ENCODE results near the gene USP25.

USP25 gene

DNA sequence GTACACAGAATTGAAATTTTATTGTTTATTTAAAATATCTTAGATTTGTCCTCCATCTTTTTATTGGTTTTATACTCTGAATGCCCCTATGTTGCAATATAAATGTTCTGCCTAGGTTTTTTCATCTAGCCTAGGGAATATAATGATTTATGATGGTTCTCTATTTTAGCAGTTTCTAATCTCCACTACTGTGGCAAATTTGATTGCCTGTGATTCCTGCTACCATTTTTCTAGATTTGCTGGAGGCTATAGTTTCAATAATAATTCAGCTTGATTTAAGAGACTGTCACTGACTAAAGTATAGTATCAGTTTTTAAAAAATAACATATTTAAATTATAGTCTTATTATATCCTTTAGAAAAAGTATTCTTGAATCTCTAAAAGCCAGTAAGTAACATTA lies 90.5 kb downstream of the USP25 start:
- DNase-seq: no peak

DNA sequence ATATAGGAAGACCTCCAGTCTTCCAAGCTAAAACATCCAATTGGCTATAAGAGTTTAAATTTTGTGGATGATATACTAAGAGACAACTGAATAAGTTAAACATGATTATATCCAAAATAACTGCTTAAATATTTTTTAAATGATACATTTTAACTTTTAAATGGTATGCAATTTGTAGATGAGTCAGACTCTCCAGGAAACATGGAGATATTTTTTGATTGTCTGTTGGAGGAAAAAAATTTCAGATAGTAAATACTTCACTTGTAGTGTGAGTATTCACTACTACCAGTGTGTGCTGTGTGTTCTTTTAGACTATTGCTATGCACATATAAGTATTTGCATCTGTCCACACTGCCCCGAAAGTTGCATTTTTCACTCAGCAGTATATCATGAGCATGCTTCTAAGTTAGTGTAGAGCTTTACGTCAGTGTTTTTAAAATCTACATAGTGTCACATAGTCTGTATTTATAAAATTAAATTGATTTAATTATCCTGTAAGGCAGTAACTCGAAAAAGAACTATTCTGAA lies 91.1 kb downstream of the USP25 start:
- no peak for DNase-seq

DNA sequence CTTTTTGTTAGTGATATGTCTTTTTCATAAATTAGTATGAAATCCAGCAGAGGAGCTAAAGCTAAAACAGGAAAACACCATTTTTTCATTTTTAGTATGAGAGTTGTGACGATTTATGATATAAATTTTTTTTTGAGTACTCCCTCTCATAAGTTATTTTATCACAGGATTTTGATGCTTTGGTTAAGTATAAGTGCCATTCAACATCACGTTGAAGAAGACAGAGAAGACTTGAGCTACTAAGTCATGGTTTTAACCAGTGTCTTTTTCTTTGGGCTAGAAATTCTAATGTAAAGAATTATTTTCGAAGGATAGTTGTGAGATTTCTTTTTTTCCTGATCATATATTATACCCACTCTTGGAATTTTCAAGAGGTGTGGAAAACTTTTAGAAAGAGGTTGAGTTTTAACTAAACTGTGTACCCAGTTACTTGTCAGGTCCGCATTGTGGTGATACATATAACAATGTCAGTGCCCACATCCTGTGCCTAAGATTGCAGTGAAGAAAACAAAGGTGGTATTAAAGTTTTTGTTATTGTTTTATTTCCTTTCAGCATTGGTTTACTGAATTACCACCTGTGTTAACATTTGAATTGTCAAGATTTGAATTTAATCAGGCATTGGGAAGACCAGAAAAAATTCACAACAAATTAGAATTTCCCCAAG lies 93.8 kb downstream of the USP25 start:
- no peak for DNase-seq

DNA sequence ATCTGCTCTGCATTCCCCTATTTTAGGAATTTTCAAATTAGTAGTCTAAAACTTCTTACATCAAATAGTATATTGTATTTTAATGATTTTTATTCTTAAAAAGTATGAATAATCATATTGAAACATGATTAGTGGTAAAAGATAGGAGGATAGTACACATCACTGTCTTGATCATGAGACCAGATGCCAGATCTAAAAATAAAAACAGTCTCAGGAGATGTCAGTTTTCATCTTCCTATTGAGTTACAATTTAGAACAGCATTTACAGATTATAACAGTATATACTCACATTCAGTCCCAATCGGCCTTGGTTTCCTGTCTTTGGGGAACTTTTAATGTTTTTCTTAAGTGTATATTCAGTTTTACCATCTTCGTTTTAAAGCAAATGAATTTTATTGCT lies 95.9 kb downstream of the USP25 start:
- no peak for DNase-seq

DNA sequence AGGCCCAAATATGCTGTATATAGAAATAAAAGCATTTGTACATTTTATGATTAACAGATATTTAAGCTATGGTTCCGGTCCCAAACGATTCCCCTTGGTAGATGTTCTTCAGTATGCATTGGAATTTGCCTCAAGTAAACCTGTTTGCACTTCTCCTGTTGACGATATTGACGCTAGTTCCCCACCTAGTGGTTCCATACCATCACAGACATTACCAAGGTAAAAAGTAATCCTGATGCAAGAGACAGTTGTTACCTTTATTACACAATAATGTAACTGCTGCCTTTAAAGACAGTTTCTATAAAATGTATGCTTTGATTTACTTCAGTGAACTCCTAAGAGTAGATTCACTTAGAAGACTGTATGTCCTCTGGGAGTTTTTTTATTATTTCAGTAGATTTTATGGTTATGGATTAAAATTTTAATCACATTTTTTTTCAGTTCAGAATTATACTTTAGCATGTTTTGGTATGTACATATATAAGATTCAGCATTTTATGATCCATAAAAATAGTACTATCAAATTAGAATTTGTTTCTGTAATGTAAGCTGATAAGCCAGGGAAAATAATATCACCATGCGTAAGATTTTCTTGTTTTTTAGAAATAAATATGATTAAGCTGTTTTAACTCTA lies 96.5 kb downstream of the USP25 start:
- DNase-seq: no peak

DNA sequence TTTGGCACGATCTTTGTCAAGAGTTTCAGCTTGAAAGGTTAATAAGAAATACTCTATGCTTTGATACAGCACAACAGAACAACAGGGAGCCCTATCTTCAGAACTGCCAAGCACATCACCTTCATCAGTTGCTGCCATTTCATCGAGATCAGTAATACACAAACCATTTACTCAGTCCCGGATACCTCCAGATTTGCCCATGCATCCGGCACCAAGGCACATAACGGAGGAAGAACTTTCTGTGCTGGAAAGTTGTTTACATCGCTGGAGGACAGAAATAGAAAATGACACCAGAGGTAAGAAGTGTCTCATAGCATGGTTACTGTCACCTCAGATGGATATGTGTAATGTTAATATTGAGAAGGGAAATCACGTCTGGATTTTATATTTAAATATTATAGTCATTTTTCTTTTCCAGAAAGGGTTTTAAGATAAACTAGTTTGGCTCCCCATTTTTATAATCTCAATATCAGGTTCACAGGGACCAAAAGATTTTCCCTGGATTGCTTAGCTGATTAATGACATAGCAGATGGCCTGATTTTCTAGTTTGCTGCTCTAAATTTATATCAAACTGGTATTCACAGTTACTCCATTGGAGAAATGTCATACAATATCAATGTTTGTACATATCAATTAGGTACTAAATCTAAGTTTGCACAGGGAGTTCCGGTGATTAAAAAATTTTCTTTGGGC lies 97.3 kb downstream of the USP25 start:
- no peak for DNase-seq

DNA sequence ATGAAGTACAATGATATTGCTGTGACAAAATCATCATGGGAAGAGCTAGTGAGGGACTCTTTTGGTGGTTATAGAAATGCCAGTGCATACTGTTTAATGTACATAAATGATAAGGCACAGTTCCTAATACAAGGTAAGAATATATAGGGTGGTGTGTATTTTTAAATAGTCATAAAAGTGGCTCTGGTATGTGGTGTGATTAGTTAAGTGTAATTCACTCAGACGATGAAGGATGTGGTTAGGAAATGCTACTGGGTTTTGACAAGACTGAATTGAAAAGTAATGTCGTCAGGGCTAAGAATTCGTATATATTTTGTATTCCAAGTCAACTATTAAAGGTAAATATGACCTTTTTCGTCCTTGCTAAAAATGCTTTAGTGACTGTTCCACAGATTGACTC lies 101.7 kb downstream of the USP25 start:
- no peak for DNase-seq

DNA sequence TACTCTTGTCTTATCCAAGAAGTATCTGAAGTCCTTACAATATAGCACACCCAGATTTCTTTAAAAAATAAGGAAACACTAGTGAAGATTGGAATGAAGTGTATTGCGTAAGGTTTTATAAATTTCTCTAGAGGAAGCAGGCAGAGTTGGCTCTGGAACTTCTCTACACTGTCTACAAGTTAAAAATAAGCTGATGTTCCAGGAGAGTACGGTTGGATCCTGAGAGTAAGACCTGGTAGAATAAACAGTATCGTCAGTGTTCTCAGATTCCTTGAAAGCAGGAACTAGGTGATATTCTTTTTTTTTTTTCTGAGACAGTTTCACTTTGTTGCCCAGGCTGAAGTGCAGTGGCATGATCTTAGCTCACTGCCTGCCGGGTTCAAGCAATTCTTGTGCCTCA lies 107.9 kb downstream of the USP25 start:
- no peak for DNase-seq

DNA sequence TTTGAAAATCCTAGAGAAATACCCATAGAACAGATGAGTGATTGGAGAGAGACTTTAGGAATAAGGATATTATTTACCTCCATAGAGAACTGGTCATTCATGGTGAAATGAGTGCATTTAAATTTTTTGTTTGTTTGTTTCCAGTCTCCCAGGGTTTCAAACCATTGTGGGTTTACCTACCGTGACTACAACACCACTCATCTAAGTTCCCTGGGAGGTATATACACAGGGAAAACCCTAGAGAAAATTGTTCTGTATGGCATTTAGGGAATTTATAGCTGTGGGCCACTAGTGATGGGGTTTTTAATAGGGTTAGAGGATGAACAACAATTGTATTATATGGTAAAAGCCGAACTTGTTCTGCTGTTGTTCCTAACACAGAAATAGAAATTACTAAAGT lies 109.2 kb downstream of the USP25 start:
- DNase-seq: no peak

DNA sequence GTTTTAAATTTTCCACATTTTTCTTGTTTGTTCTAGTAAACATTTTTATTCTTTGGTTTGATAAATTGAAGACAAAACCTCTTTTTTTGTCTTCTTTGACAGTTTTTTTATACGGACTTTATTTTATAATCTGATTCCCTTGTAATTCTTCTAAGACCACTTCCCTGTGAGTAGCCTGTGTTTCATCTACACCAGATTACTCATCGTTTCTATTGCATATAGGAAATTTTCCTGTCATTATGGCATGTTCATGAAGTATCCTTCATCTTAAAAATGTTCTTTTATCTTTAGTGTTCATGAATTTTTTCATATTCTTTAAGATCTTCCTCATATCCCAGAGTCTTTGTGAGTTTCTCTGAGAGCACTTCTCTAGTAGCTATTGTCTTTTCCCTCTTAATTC lies 109.8 kb downstream of the USP25 start:
- no peak for DNase-seq

DNA sequence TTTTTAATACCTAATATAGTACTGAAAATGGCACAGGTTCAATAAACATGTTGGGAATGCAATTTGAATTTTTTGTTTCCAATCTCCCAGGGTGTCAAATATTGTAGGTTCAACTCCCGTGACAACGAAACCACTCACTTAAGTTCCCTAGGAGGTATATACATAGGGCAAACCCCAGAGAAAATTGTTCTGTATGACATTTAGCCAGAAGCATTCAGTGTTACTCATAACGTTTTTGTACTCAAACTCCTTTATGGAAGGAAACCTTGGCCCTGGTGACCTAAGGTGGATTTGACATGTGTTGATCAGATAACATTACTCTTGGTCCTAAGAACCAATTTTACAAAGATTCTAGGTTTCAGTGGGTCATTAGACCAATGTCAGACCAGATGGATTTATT lies 110.6 kb downstream of the USP25 start:
- DNase-seq: no peak

DNA sequence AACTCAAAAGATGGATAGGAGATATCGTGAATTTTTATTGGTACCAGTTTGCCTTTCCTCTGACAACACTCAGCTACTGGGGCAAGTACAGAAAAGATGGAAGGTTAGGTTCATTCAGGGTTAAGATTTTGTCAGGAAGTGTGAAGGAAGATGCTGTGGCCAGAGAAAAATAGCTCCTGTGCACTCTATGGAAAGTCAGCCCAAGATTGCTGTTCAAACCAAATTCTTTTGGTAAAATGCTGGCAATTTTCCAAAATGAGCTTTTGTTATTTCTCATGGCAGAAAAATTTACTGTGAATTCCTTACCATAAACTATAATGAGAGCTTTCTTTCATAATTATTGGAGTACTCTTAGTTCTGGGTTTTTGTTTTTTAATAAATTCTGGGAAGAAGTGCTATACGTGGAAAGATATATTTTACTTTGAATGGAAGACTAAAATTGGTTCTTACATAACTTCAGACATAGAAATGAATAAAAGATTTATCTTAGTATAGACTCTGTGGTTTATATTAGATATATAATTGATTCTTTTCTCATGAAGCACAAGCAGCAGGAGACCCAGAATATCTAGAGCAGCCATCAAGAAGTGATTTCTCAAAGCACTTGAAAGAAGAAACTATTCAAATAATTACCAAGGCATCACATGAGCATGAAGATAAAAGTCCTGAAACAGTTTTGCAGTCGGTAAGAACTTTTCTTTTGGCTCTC lies 112.2 kb downstream of the USP25 start:
- DNase-seq: no peak

DNA sequence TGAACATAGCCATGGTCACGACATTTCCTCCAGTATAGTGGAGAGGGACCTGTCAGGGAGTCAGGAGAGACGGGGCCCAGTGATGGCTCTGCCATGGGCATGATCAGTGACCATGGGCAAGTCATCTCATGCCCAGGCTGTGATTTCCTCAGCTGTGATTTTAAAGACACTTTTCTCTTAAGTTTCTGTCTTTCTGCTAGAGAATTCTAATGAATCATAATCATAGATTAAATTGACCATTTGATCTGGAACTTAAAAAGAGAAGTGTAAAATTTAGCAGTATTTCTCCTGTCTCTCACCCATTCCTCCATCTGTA lies 112.7 kb downstream of the USP25 start:
- no peak for DNase-seq

DNA sequence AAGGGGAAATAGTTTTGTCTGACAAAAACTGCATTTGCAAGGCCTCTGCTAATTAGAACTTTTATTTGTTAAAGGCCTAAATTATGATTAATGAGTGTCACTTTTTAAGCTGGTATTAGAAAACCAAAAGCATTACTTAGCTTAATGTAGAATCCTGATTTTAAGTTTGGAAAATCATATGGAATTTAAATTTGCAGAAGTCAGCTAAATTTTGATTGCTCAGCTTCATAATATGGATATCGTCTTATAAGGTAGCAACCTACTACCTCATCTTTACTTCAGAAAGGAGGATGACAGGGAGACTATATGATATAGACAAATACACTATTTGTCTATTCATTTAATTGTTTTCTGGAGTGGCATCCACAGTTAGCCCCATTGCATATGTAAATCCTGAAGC lies 114.0 kb downstream of the USP25 start:
- DNase-seq: no peak

DNA sequence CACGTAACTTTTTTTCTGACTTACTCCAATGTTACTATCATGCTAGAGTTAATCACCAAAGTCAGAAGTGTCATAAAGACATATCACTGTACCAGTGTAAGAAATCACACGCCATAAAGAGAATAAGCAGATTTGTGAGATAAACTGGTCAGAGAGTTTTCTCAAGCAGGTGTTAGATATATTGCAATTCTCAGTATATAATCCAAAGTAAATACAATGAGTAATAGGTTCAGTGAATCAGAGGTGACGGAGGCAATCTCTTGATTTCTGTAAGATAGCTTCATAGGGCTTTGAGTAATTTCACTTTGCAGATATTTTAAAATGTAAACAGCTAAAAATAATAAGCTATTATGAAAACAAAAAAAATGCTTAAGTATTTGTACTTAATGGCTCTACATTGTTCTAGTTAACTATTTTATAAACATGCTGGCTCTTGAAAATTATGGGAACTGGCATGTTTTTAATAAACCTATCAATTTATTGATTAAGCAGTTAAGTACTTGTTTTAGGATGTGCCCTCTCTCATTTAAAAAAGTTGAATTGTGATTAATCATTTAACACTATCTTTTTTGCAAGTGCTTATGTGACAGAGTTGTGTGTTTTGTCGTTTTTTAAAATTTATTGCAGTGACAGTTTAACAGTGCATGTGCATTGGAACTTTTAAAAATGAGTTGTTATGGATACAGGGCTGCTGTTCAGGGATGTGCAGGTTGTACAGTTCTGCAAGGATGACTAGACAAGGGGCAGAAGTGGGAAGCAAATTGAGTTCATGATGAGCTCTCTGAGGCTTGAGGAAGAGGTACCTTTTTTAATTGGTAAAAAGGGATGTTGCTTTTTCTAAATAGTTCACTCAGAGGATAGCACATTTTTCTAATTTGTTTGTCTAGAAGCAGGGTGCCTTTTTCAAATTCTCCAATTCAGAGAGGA lies 119.1 kb downstream of the USP25 start:
- DNase-seq: no peak

DNA sequence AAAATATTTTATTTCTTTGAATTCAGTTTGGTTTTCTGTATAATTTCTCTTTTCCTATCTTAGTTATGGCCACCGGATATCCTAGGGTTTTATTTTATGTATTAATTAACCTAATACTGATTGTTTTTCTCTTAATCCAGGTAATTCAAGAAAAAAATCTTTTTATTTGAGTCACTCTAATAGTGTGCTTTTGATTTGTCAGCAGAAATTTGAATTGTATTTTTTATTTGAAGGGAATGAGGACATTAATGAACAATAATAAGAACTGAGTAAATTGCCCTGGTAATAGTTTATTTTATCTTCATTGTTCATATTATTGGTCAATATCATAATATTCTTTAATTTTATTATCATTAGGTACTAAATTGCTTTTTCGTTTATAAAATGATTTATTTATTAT lies 120.1 kb downstream of the USP25 start:
- DNase-seq: no peak

DNA sequence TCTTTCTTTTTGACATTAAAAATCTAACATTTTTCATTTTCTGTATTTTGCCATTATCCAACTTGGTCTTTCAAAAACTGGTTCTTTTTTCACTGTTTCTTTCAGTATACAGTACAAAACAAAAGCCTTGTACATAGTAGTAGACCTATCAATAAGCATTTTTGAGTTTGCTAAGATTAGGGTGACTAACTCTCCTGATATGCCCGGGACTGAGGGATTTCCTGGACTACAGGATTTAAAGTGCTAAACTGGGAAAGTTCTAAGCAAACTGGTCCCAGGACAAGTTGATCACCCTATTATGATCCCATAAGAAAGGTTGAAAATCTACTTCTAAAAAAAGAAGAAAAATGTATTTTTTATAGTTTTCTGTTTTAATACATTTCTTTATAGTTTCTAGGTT lies 120.9 kb downstream of the USP25 start:
- no peak for DNase-seq

DNA sequence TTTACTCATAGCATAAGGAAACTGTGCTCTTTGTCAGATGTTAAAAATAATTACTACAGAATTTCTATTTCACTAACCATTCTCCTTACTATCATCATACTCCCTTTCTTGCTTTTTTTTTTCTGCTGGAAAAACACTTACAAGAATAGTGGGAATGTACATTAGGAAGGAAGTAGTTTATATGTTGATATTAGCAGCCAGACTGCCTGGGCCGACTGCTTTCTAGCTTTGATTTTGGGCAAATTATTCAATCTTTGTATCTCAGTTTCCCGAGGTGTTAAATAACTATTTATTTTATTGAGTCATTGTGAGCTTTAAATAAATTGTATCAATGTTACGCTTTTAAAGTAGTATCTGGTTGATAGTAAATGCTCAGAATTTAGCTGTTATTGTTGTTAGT lies 122.4 kb downstream of the USP25 start:
- no peak for DNase-seq

DNA sequence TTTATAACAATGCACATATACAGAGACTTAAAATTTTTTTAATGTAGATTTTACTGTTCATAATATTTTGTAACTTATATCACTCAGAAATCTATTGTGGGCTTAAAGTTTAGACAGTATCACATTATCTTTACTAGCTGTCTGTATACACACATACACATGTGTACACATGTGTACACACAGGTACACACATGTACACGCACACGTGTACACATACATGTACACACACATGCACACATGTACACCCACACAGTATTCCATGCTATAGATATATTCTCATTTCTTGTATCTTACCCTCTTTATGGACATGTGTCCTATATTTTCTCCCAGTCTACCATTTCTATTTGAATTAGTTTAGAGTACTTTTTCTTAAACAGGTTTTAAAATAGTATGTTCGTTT lies 123.3 kb downstream of the USP25 start:
- DNase-seq: no peak

DNA sequence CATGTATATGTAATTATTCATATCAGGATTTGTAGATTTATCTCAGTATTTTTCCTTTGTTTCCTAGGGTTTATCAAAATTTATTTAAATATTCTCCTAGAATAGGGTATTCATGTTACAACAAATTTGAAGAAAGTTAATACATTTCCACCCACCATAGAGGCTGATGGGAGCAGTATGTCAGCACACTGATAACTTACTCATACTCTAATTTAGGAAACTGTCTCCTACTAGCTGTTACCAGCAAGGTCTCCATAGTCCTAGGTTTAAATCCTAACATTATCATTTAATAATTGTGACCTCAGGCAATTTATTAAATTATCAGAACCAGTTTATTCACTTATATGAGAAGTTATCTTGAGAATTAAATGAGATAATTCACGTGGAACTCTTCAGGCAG lies 127.0 kb downstream of the USP25 start:
- DNase-seq: no peak

DNA sequence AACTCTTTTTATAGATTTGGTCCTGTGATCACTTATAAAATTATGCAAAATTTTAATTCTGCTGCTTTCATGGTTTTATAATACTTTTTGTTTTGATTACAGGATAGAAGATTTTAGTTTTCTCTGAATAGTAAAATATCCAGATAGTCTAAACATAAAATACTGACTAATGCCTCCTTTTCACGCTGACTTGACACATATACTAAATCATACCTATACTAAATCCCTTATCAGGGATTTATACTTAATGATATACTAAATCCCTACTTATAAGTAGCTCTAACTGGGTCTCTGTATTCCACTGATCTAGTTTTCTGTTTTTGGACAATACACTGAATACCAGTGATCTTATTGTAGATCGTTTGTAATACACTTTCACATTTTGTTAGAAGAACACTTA lies 128.0 kb downstream of the USP25 start:
- no peak for DNase-seq

DNA sequence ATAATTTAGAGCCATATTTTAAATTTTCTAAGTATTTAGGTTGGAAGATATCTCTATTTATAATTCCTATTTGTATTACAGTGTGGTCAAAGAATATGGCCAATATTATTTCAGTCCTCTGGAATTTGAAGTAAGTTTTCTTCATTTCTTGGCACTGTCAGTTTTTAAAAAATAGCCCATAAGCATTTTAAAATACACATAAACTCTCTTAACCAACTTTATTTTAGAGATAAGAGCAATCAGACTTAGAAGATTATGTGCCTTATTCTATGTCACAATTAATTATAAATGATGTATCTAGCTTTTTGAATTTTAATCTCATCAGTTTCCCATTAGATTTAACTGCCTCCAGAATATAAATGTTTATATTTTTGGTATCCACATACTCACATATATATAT lies 130.8 kb downstream of the USP25 start:
- no peak for DNase-seq

DNA sequence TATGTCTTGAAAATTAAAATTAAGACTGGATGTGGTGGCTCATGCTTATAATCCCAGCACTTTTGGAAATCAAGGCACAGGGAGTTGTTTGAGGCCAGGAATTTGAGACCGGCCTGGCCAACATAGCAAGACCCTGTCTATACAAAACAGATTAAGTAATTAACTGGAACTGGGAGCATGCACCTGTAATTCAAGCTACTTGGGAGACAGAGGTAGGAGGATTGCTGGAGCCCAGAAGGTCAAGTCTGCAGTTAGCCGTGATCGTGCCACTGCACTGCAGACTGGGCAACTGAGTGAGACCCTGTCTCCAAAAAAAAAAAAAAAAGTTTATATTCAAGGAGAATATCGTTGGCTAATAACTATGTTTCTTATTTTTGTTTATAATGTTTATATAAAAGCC lies 139.2 kb downstream of the USP25 start:
- no peak for DNase-seq
